Measurements from ENCODE around the gene GMDS. TPM values are rescaled to one million over a fixed set of nuclear protein-coding genes. Genes with fewer than 3 reads are reported as not detected.

Gene GMDS
- total and polyA plus RNA-seq, 2 of the 8 experiments (the other 6 are each of a cell fraction or from before 2014, with no cell fraction given), result 16.8 to 50.0 TPM

DNA sequence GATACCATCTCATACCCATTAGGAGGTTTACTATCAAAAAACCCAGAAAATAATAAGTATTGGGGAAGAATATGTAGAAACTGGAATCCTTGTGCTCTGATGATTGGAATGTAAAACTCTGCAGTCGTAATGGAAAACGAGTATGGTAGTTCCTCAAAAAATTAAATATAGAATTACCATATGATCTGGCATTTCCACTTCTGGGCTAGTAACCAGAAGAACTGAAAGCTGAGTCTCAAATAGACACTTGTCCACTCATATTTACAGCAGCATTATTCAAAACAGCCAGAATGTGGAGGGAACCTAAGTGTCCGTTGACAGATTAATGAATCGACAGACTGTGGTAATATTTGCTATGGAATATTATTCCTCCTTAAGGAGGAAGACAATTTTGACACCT is 591.4 kb downstream of the GMDS start (continued):
- no peak for TF ChIP-seq PHF8 (conservative IDR thresholded peaks at IDR 0.05; ENCODE audit: low read depth, low read length)
